Measurements from ENCODE around the gene IL18BP.

Gene IL18BP

DNA sequence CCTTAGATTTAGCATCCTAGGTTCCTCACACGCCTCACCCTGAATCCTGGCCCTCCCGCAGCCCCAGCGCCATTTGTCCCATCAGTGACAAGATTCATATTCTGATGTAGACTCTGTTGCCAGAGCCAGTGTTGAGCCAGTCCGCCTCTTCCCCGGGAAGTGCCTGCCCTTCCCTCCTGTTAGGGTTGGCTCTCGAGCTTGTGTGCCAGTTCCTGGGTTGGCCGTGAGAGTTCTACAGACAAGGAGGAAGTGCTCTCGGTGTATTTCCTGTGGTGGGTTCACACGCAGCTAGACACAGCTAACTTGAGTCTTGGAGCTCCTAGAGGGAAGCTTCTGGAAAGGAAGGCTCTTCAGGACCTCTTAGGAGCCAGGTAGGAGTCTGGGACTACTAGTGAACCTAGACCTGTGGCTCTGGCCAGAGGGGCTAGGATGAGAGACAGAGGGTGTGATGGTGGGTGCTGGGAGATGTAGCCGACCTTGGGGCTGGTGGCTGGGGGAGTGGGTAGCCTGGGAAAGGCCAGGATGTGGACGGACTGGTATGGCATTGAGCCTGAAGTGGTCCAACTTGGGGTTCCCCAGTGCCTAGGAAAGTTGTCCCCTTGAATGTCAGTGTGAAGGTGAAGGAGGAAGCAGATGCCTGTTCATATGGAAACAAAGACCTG, at the start of gene IL18BP:
IL18BP (plus strand) TSS at position 261 of the 662 bp plus-strand sequence. CDS start 1,076 bp downstream, outside the sequence.
- no peak for DNase-seq (ENCODE audit: low read depth in 2 of 2)

DNA sequence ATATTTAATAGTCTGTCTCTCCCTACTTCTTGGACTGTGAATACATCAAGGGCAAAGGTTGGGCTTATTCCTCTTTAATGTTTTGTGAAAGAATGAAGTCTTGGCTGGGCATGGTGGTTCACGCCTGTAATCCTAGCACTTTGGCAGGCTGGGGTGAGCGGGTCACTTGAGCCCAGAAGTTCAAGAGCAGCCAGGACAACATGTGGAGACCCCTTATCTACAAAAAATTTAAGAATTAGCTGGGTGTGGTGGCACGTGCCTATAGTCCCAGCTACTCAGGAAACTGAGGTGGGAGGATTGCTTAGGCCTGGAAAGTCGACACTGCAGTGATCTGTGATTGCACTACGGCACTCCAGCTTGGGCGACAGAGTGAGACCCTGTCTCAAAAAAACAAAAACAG, 49.7 kb upstream of the IL18BP start:
- DNase-seq (ENCODE audit: low read depth in 2 of 2) = no peak

DNA sequence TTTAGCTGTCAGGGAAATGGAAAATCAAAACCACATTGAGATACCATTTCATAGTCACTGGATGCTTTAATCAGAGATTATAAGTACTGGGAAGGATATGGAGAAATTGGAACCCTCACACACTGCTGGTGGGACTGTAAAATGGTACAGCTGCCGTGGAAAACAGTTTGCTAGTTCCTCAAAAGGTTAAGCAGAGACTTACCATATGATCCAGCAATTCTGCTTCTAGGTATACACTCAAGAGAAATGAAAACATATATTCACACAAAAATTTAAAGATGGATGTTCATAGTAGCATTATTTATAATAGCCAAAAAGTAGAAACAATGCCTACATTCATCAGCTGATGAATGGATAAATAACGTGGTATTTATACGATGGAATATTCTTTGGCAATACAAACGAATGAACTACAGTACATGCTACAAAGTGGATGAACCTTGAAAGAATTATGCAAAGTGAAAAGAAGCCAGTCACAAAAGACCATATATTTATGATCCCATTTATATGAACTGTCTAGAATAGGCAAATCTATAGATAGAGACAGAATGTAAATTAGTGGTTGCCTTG, 46.9 kb upstream of the IL18BP start:
- DNase-seq (ENCODE audit: low read depth in 2 of 2) = no peak

DNA sequence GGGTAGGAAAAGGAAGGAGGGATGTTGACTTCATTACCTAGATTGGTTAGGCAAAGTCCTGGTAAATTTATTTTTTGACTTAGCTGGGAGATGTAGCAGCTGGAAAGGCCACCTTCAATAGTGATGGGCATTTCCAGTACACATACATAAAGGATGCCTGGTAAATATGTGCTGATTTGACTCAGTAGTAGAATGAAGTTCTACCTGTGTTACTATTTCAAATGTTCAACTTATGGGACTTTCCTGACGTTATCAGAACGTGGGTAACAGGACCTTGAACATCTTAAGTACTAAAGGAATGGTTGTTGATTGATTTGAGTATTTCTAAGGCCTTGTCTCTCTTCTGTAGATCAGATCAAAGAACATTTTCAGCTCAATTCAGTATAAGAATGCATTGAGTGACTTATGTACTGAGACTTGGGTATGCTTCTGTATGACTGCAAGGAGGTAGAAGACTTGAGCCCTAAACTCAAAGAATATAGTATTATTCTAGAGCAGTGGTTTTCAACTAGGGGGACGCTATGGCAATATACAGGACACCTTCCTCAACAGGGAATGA, 42.7 kb upstream of the IL18BP start:
- no peak for DNase-seq (ENCODE audit: low read depth in 2 of 2)

DNA sequence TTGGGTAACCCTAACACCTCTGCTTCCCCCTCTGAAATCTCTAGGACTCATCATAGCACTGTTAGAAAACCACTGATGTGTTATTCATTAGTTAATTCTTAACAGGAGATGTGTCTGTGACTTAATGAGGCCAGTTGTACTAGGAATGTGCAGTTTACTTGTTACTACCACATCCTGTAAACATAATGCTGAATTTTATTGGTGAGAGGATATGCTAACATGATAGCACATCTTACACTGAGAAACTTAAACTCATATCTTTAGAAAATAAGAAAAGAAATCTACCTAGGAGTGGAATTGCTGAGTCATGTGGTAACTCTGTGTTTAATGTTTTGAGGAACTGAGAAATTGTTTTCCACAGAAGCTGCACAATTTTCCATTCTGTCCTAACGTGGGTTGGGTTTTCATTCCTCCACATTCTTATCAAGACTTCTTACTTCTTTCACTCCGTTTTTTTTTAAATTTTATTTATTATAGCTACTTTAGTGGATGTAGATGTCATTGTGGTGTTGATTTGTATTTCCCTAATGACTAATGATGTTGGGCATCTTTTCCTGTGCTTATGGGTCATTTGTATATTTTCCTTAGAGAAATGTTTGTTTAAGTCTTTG, 36.2 kb upstream of the IL18BP start:
- DNase-seq (ENCODE audit: low read depth in 2 of 2) = no peak

DNA sequence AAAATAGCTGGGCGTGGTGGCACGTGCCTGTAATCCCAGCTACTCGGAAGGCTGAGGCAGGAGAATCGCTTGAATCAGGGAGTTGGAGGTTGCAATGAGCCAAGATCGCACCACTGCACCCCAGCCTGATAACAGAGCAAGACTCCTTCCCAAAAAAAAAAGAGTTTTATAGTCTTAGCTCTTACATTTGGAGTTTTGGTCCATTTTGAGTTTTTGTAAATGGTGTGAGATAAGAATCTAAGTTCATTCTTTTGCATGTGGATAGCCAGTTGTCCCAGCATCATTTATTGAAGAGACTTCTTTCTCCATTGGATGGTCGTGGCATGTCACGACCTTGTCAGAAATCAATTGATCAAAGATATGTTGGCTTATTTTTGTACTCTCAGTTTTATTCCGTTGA, 35.2 kb upstream of the IL18BP start:
- no peak for DNase-seq (ENCODE audit: low read depth in 2 of 2)

DNA sequence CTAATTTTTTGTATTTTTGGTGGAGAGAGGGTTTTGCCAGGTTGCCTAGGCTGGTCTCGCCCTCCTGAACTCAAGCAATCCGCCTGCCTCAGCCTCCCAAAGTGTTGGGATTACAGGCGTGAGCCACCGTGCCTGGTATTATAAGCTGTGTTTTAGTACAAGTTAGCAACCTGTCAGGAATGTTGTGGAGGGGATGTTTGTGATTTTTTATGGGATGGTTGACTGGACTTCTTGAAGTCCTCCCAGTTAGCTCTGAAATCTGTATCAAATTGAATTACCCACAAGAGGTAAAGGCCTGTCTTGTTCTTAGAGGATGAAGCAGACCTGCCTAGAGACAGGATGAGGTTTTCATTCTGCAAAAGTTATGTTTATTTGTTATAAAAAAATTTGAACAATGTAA, 34.1 kb upstream of the IL18BP start:
- DNase-seq (ENCODE audit: low read depth in 2 of 2) = no peak

DNA sequence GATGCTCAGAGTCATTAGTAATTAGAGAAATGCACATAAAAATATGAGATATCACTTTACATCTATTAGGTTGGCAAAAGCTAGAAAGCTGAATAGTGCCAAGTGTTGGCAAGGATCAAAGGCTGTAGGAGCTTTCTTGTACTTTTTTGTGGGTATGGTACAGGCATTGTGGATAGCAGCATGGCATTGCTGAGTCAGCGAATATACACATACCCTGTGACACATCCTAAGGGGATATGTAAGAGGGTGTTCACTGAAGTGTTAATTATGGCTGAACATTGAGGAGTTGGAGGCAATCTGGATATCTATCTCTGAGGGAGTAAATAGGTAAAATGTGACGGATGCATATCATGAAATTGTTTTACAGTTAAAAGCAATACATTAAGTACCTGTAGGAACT, 27.0 kb upstream of the IL18BP start:
- no peak for DNase-seq (ENCODE audit: low read depth in 2 of 2)

DNA sequence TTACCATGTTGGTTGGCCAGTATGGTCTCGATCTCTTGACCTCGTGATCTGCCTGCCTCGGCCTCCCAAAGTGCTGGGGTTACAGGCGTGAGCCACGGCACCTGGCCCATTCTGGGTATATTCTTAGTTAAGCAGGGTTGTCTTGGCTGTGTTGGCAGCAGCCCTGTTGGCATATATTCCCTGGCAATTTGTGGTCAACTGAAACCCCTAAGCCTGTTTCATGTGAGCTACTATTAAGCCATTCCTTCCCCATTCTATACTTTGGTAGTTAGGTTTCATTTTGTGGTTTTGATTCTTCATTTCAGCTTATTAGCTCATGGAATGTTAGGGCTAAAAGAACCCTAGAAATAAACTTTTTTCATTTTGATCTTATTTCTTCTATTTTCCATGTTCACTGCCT, 22.2 kb upstream of the IL18BP start:
- DNase-seq (ENCODE audit: low read depth in 2 of 2) = no peak

DNA sequence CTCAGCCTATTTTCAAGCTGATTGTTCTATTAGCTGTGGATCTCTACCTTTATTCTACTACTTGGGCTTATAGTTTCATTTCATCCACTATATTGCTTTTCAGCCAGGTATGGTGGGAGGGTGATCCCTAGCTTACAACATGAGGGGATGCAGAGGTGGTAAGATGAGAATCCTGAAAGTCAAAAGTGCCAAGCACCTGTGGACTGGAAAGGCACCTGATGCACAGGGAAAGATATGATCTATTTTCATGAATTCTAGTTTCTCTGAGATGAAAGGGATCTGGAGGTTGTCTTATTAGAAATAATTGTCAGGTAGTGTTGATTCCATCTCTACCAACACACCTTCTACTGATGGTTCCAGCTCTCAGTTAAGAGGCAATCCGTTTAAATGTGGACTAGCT, 21.6 kb upstream of the IL18BP start:
- DNase-seq (ENCODE audit: low read depth in 2 of 2) = no peak

DNA sequence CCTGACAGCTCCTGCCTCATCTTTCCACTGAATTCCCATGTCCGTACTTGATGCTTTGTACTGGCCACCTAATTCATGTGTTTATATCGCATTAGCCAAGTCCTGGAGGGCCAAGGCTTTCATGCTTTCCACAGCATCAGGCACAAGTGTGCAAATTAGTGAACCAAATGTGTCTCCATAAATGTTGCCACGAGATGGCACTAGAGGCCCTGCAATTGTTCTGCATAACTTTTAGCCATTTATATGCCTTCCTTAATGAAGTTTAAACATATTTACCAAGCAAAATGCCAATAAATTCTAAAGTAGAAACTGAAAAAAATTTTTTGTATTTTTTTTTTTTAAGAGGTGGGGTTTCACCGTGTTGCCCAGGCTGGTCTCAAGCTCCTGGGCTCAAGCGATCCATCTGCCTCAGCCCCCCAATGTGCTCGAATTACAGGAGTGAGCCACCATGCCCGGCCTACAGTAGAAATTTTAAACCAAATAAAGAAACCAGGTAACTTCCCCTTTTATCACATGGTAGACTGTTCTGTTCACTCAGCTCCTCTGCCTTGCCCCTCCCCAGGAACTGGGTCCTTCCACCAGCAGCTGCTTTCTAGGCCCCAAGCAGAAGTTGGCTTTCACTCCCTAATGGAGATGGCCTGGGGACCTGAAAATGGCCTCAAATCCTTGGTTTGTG, 20.8 kb upstream of the IL18BP start:
- peak in 1 of 2 donors; percentile 27 for DNase-seq (ENCODE audit: low read depth in 2 of 2)

DNA sequence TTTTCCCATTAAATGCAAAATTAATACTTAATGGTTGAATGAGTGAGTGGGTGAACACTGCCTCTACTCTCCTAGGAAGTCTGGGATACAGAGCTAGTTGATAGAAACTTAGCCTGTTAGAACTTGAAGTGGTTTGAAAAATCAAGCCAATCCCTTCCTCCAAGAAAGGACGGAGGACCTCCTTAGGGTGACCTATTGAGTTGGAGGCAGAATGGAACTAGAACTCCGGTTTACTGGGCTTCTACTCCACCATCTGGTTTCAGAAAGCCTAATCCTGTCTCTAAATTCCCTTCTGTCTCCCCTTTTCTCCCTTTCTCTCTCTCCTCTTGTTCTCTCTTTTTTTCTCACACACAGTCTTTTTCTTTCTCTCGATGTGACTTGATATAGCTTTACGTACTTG, 19.6 kb upstream of the IL18BP start:
- DNase-seq (ENCODE audit: low read depth in 2 of 2) = no peak

DNA sequence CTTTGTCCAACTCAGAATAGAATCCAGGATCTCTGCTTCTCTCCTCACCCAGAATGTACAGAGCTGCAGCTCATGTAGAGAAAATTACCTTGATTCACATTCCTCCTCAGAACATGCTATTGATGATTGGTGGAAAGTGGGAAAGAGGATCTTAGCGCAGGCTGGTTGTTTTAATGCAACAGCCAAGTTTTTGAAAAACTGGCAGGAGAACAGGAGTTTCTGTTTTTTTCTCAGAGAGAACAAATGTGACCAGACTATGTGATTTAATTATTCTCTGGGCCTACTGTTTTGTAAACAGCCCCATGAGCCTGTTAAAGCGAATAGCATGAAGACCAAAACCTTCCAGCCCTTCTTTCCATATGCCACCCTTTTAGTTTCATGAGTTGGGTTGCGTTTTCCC, 19.1 kb upstream of the IL18BP start:
- no peak for DNase-seq (ENCODE audit: low read depth in 2 of 2)

DNA sequence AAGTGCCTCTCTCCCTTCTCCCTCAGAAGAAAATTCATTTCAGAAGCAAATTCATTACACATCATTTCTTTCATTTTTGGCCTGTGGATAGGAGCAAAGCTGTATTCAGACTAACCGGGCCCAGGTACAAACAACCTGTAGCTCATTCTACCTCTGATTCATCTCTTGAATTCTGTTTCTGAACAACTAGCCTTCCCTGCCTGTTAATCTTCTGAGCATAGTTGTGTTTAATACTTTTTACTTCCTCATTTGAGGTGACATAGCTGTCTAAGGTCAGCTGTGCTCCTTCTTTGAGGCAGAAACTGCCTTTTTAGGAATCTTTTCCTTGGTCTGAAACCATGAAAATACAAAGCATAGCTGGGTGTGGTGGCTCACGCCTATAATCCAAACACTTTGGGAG, 12.6 kb upstream of the IL18BP start:
- no peak for DNase-seq (ENCODE audit: low read depth in 2 of 2)

DNA sequence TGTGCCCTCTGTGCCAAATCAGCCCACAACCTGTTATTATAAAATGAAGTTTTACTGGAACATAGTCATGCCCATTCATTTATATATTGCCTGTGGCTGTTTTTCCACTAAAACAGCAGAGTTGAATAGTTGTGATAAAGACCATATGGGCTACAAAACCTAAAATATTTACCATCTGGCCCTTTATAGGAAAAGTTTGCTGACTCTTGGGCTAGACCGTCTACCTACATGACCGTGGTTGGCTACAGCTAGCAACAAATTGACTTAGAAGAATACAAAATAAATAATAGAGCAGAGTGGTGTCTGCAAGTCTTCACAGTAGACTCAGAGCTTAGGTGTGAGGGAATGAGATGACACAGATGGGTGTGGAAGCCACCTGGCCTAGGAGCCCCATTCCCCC, 11.2 kb upstream of the IL18BP start:
- DNase-seq (ENCODE audit: low read depth in 2 of 2) = no peak

DNA sequence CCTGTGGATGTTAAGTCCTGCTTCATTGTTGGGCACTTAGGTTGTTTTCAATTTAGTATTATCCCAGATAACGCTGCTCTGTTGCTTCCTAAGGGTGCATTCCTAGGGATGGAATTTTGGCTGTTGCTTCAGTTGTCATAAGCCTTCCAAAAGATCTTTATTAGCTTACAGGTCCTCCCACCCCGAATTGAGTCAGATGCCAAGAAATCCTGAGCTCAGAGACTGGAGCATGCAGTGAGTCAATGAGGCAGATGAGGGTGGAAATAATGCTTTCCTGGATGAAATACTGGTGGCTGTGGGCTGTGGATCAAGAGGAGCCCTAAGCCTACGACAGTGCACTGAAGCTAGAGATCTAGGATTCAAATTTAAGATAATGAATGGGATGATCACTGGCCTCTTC, 10.7 kb upstream of the IL18BP start:
- no peak for DNase-seq (ENCODE audit: low read depth in 2 of 2)

DNA sequence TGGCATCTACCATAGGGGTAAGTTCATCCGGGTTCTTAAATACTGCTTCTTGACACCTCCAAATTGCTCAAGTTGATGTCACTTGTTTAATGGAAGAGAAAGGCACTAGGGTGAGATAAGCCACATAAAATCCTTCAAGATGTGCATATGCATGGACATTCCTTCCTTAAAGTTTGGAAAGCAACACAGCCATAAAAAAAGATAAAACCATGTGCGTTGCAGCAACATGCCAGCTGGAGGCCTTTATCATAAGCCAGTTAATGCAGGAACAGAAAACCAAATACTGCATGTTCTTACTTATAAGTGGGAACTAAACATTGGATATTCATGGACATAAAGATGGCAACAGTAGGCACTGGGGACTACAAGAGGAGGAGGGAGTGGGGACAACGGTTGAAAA, 8.0 kb upstream of the IL18BP start:
- no peak for DNase-seq (ENCODE audit: low read depth in 2 of 2)

DNA sequence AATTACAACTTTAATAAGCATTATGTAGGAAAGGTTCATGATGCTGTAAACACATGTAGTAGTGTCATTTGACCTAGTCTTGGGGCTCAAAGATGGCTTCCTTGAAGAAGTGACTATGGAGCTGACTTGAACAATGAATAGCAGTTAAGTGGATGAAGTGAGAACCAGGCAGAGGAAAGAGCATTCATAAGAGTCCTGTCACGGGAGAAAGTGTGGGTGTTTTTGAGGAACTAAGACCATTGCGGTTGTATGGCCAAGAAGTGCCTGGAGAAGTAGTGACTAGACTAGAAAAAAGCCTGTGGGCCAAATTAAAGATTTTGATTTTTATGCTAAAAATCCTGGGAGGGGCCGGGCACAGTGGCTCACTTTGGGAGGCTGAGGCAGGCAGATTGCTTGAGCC, 7.2 kb upstream of the IL18BP start:
- no peak for DNase-seq (ENCODE audit: low read depth in 2 of 2)

DNA sequence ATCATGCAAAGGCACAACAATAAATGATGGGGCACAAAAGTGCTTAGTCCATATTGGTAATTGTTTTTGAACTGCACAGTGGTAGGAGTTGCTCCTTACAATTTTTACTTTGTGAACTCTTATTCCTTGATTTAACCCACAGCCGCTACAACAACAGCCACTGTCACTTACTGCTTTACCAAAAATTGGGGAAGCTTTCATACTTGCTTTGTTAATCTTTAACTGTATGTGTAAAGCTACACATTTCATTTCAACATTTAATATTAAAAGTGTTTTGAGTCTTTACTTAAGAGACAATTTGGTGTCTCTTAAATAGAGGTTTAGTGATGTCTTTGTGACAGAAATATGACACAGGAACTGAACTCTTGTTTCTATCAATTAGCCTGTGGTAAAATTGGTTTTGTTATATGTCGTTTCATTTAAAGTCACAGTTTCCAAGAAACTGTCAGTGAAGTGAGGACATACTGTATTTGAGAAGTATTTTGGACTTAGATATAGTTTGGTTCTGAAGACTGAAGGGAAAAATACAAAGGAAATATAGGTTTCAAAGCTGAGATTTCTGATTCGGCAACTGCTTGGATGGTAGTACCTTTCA, 6.5 kb upstream of the IL18BP start:
- no peak for DNase-seq (ENCODE audit: low read depth in 2 of 2)

DNA sequence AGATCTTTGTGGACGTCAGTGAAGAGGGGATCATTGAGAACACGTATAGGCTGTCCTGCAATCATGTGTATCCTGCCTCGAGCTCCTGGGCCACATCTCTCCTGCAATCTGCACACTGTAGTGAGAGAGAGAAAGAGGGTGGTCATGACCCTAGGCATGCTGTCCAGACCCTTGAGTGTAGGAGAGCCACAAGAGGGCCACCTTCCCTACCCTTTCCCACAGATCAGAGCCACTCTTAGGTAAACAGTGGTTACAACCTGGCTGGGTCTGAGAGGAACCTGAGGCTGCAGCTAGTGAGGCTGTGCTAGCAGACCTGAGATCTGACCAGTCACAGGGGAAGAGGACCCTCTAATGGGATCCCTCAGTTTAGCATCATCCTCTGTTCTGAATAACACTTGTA, 3.9 kb upstream of the IL18BP start:
- DNase-seq (ENCODE audit: low read depth in 2 of 2) = no peak

DNA sequence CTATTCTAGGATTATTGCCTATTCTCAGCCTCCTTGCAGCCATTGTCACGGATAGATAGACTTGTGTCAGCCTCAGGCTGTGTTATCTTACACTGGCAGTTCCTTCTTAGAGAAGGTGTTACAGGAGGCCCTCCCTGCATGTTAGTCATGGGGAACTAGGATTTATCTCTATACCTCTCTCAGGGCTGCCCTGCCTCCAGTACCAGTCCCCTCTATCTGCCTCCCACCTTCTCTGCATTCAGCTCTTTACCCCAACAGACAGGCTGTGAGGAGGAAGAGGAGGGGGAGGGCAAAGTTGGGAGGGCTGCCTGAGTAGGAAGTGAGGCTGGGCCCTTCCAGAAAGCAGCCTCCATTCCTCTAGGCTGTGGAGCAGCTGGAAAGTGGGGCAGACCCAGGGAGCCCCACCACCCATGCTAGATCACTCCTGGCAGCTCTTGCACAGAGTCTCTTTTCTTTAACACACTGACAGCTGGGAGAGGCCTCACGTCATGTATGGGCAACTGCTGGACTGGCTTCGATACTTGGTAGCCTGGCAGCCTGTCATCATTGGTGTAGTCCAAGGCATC, 2.9 kb upstream of the IL18BP start:
- DNase-seq (ENCODE audit: low read depth in 2 of 2) = no peak

DNA sequence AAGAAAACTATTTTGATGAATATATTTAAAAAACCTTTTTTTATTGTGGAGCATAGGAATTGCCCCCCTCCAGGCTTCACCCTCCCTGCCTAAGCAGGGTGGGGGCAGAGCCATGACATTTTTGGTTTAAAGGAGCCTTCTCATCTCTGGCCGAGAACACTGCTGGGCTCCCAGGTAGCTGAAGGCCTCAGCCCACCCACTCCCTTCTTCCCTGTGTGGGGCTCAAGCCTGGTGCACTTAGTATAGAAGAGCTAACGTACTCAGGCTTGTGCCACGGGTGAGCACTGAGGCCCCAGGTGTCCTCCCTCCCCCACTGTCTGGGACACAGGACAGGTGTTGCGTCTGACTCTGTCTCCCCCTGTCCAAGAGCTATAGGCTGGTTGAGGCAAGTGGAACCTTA, 2.2 kb upstream of the IL18BP start:
- DNase-seq (ENCODE audit: low read depth in 2 of 2) = no peak

Data from stimulated activated CD8-positive, alpha-beta memory T cell treated with anti-CD3 and anti-CD28 coated beads, Interleukin-7, amount 100 ng/mL, for 4 hours (primary cell).